PC-9 (cell line): Measurements from ENCODE around the gene RGS7.

Experiments used
- CTCF ChIP-seq: fragments of 200-600 bp; sonication (generic); conservative IDR thresholded peaks from 2 replicates; pipeline ENCODE4 v1.6.1; 2017; ENCODE audit warnings: mixed run types, antibody characterized with exemption, mild to moderate bottlenecking, moderate library complexity
- EZH2 ChIP-seq: fragments of 200-600 bp; sonication (generic); IDR thresholded peaks from 2 replicates; pipeline ENCODE4 v1.8.0; 2017; ENCODE audit warnings: antibody characterized with exemption, low read depth

- no peak for TF ChIP-seq CTCF
- no peak for TF ChIP-seq EZH2
Measured at GRCh38 chr1:240813720-240814119, 543.3 kb downstream of the RGS7 start.
